ENCODE data around the gene SPATA9. TPM values are rescaled to one million over a fixed set of nuclear protein-coding genes. Genes with fewer than 3 reads are reported as not detected.

Gene SPATA9
- total RNA-seq, 1 experiment from 2014 or later: not detected

- no peak overlapping the region for H3K4me3 ChIP-seq (replicated peaks in 1 of 2; ENCODE audit: low read depth in 1 of 2, low read length in 2 of 2)
- no peak overlapping the region for H3K27ac ChIP-seq (ENCODE audit: low read depth, low read length)
- H3K9ac ChIP-seq (ENCODE audit: low read length): no peak overlapping the region
- ChIA-PET CTCF (interaction anchor here (0.7 to 2.2 kb wide), 5 partner anchors 9 to 184 kb away, joined by 3 to 6 read pairs (median 4); partner anchors contain the start of gene RHOBTB3), POLR2A (no interaction called here), RAD21 (ENCODE audit: low non-redundant PET in 1 of 2, low total read pairs in 2 of 2, uncharacterized antibody in 2 of 2, unreplicated experiment in 2 of 2) (no interaction called here)
- peak overlapping the region; percentile 91 for H2AFZ ChIP-seq (ENCODE audit: low read depth, low read length, poor library complexity, severe bottlenecking)
- H3K4me2 ChIP-seq (ENCODE audit: low read length): peak overlapping the region; percentile 40; the same call in 1 of the 2 replicates
- no peak for TF ChIP-seq ELF1 (IDR thresholded peaks at IDR 0.05; ENCODE audit: borderline replicate concordance, low read depth)
- peak; percentile 28; the same call in 1 of the 2 replicates for TF ChIP-seq JUND (IDR thresholded peaks at IDR 0.05)
- peak; percentile 74 for TF ChIP-seq RAD21 (IDR thresholded peaks at IDR 0.05; ENCODE audit: low read depth)
- TF ChIP-seq MAX (IDR thresholded peaks at IDR 0.05): no peak
- no peak for TF ChIP-seq CBX3 (IDR thresholded peaks at IDR 0.05; ENCODE audit: low read depth)
- TF ChIP-seq EZH2phosphoT487 (IDR thresholded peaks at IDR 0.05; ENCODE audit: borderline replicate concordance): no peak
- TF ChIP-seq POLR2A (IDR thresholded peaks at IDR 0.05; ENCODE audit: borderline replicate concordance, extremely low read depth, insufficient read depth, insufficient read length): no peak
- no peak for TF ChIP-seq ZNF274 (IDR thresholded peaks at IDR 0.05; ENCODE audit: low read depth, low read length)
- no peak for TF ChIP-seq EGR1 (IDR thresholded peaks at IDR 0.05; ENCODE audit: low read depth)
- TF ChIP-seq CEBPB (IDR thresholded peaks at IDR 0.05; ENCODE audit: low read depth): no peak; the same call in 1 of the 2 replicates
- peak; percentile 35; the same call in 1 of the 2 replicates for TF ChIP-seq FOSL1 (IDR thresholded peaks at IDR 0.05; ENCODE audit: low read depth)
- peak; percentile 61 to 87 (median 73); a peak in 5 of 6 replicates for TF ChIP-seq CTCF (IDR thresholded peaks at IDR 0.05 in 2 of 3, conservative IDR thresholded peaks at IDR 0.05 in 1 of 3; ENCODE audit: borderline replicate concordance in 1 of 3, insufficient read depth in 1 of 3, low read depth in 2 of 3, low read length in 2 of 3)
- TF ChIP-seq EZH2 (IDR thresholded peaks at IDR 0.05): no peak
- TF ChIP-seq TCF7L2 (IDR thresholded peaks at IDR 0.05; ENCODE audit: borderline replicate concordance, extremely low read depth, insufficient read depth, insufficient read length): no peak
- no peak for TF ChIP-seq SP1 (IDR thresholded peaks at IDR 0.05; ENCODE audit: low read depth)
- no peak for TF ChIP-seq ATF3 (IDR thresholded peaks at IDR 0.05)
- TF ChIP-seq POLR2AphosphoS5 (IDR thresholded peaks at IDR 0.05; ENCODE audit: low read depth, low read length): no peak
- no peaks in the 10 kb centered on the region for H3K27me3 ChIP-seq (ENCODE audit: insufficient read depth, low read length)
- no peaks in the 10 kb centered on the region for H3K79me2 ChIP-seq (ENCODE audit: insufficient read depth, low read length)
- ATAC-seq: peak; percentile 62
- DNase-seq (ENCODE audit: low read depth, low spot score): peak; percentile 29
- H3K4me1 ChIP-seq (ENCODE audit: control insufficient read depth in 1 of 2, insufficient read depth in 2 of 2, low read length in 2 of 2): peaks cover 0 to 9% of the 10 kb centered on the region in 2 experiments; a peak in 3 of 4 replicates
- H3K36me3 ChIP-seq (ENCODE audit: control insufficient read depth in 1 of 2, insufficient read depth in 2 of 2, low read length in 2 of 2): no peaks in the 10 kb centered on the region
- no TSS peak for BruUV-seq (replicated peaks)
- intact Hi-C loops (cut with micrococcal nuclease): loop anchor here (5.0 kb wide), 1 partner anchor 183 kb away; no protein-coding TSS in a partner anchor
- no peaks in the 10 kb centered on the region for H4K20me1 ChIP-seq (ENCODE audit: insufficient read depth)
- H3K9me3 ChIP-seq (ENCODE audit: control insufficient read depth in 1 of 2, insufficient read depth in 1 of 2, low read depth in 1 of 2, low read length in 2 of 2): no peaks in the 10 kb centered on the region
- no peaks in the 10 kb centered on the region for H3K9me2 ChIP-seq (ENCODE audit: insufficient read depth)
Observed at GRCh38 chr5:95664204-95664786, 18.5 kb downstream of the SPATA9 start.

Data from HCT116 (cell line).